ENCODE results near the gene C10orf120.

GRCh38 chr10:122678266-122678665 lies 21.4 kb downstream of the C10orf120 start:
- no peak for TF ChIP-seq MTA1 (IDR thresholded peaks at IDR 0.05; ENCODE audit: borderline replicate concordance)
- no peak for TF ChIP-seq BHLHE40 (IDR thresholded peaks at IDR 0.05; ENCODE audit: low read length)
- TF ChIP-seq RBBP5 (IDR thresholded peaks at IDR 0.05; ENCODE audit: borderline replicate concordance, insufficient read depth, low read length, poor library complexity, severe bottlenecking) = no peak
- TF ChIP-seq MBD2 (IDR thresholded peaks at IDR 0.05; ENCODE audit: borderline replicate concordance, low read depth) = no peak
- no peak for TF ChIP-seq POLR2A (conservative IDR thresholded peaks at IDR 0.05)
- TF ChIP-seq RFX5 (IDR thresholded peaks at IDR 0.05; ENCODE audit: low read depth, low read length) = no peak
- no peak for TF ChIP-seq TFE3 (CRISPR knock-in tag; IDR thresholded peaks at IDR 0.05)
- TF ChIP-seq ZNF778 (CRISPR knock-in tag; IDR thresholded peaks at IDR 0.05) = no peak
- no peak for TF ChIP-seq USF1 (CRISPR knock-in tag; IDR thresholded peaks at IDR 0.05)
- TF ChIP-seq JUN (IDR thresholded peaks at IDR 0.05; ENCODE audit: borderline replicate concordance, low read depth, low read length) = no peak
- no peak for TF ChIP-seq JUN (CRISPR knock-in tag; IDR thresholded peaks at IDR 0.05; ENCODE audit: borderline replicate concordance)
